ENCODE measurements around the gene CPZ.

CPZ gene

GRCh38 chr4:8591626-8592365 is 769 bp upstream of the CPZ start:
- Mint-ChIP-seq H3K36me3 (ENCODE audit: low read depth) (no peaks in the 10 kb centered on the region), H3K27me3 (ENCODE audit: low read depth) (peaks cover 25% of the 10 kb centered on the region), H3K4me3 (no peak overlapping the region), H3K4me1 (ENCODE audit: low read depth) (no peaks in the 10 kb centered on the region), H3K27ac (no peak overlapping the region), H3K9me3 (no peaks in the 10 kb centered on the region)

GRCh38 chr4:8593264-8594096 is 915 bp downstream of the CPZ start:
- Mint-ChIP-seq H3K27me3 (ENCODE audit: low read depth) (peaks cover 25% of the 10 kb centered on the region), H3K27ac (no peak overlapping the region), H3K4me3 (no peak overlapping the region), H3K36me3 (ENCODE audit: low read depth) (no peaks in the 10 kb centered on the region), H3K4me1 (ENCODE audit: low read depth) (no peaks in the 10 kb centered on the region), H3K9me3 (no peaks in the 10 kb centered on the region)

DNA sequence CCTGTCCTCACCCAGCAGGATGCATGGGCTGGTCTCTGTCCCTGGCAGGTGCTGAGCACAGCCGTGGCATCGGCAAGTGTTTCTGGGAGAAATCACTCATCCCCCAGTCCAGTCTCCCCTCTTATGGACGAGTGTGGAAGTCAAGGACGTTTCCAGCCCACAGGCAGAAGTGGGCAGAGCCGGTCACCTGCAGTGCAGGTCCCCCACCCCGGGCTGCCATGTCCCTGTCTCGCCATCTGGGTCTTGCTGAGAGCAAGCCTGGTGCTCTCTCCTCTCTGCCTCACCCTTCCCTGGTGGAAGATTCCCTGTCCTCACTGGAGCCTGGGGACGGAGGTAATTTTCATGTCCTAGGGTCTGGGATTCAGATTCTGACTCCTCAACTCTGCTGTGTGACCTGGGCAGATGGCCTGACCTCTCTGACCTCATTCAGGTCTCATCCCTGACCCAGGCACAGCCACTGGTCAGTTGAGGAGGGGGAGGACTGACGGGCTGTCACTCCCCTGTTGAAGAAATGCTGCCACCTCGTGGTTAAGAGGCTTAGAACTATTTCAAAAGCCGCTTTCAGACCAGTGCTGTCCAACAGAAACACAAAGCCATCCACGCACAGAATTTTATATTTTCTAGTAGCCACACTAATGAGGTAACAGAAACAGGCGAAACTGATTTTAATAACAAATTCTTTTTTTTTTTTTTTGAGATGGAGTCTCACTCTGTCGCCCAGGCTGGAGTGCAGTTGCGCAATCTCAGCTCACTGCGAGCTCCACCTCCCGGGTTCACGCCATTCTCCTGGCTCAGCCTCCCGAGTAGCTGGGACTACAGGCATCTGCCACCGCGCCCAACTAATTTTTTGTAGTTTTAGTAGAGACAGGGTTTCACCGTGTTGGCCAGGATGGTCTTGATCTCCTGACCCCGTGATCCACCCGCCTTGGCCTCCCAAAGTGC is 1.8 kb downstream of the CPZ start:
- H3K4me1 Mint-ChIP-seq (ENCODE audit: low read depth) = peaks cover under 1% of the 10 kb centered on the region
- H3K36me3 Mint-ChIP-seq (ENCODE audit: low read depth) = no peaks in the 10 kb centered on the region
- no peak overlapping the region for H3K4me3 Mint-ChIP-seq
- H3K27me3 Mint-ChIP-seq (ENCODE audit: low read depth) = peaks cover 25% of the 10 kb centered on the region
- no peak overlapping the region for H3K27ac Mint-ChIP-seq
- H3K9me3 Mint-ChIP-seq = no peaks in the 10 kb centered on the region

DNA sequence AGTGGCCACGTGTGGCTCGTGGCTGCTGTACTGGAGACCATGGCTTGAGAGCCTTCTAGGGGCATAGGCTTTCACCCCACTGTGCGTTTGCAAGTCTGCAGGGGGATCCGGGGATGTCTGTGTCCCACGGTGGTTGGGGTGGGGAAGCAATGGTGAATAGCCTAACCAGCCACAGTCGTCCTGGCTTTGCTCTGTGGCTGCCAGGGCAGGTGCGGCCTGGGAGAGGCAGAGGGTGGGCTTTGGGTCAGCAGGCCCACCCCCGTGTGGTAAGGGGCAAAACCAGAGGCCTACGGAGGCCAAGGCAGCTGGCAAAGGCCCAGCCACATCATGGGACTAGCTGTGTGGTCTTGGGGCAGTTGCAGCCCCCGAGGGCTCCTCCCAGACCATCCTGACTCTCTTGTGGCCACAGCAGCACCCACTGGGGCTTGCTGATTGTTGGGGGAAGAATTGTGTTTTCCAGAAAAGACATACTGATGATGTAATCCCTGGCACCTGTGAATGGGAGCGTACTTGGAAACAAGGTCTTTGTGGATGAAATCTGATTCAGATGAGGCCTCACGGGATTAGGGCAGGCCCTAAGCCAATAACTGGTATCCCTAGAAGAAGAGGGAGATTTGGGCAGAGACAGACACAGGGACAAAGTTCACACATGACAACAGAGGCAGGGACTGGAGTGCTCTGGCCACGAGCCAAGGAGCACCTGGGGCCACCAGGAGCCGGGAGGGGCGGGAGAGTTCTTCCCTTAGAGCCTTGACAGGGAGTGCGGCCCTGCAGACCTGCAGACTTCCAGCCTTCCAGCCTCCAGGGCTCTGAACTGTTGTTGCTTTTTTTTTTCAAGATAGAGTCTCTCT is 2.9 kb downstream of the CPZ start:
- Mint-ChIP-seq H3K27ac (no peak overlapping the region), H3K9me3 (no peaks in the 10 kb centered on the region), H3K4me3 (no peak overlapping the region), H3K27me3 (ENCODE audit: low read depth) (peaks cover 25% of the 10 kb centered on the region), H3K36me3 (ENCODE audit: low read depth) (no peaks in the 10 kb centered on the region), H3K4me1 (ENCODE audit: low read depth) (peaks cover 1% of the 10 kb centered on the region)

GRCh38 chr4:8596891-8597290 is 4.3 kb downstream of the CPZ start:
- Mint-ChIP-seq H3K36me3 (ENCODE audit: low read depth) (no peaks in the 10 kb centered on the region), H3K4me3 (no peak overlapping the region), H3K9me3 (no peaks in the 10 kb centered on the region), H3K27me3 (ENCODE audit: low read depth) (peaks cover 18% of the 10 kb centered on the region), H3K4me1 (ENCODE audit: low read depth) (peaks cover 1% of the 10 kb centered on the region), H3K27ac (no peak overlapping the region)

- Mint-ChIP-seq H3K27me3 (ENCODE audit: low read depth) (peaks cover 13% of the 10 kb centered on the region), H3K4me1 (ENCODE audit: low read depth) (peaks cover 1% of the 10 kb centered on the region), H3K9me3 (no peaks in the 10 kb centered on the region), H3K4me3 (no peak overlapping the region), H3K27ac (no peak overlapping the region), H3K36me3 (ENCODE audit: low read depth) (no peaks in the 10 kb centered on the region)
These were observed 4.8 kb downstream of the CPZ start for GRCh38 chr4:8597319-8597718.

- peaks cover 1% of the 10 kb centered on the region for H3K4me1 Mint-ChIP-seq (ENCODE audit: low read depth)
These were observed 5.2 kb downstream of the CPZ start for GRCh38 chr4:8597791-8598190.

GRCh38 chr4:8598391-8599090 is 6.0 kb downstream of the CPZ start:
- Mint-ChIP-seq H3K4me3 (no peak overlapping the region), H3K27ac (no peak overlapping the region), H3K9me3 (no peaks in the 10 kb centered on the region), H3K4me1 (ENCODE audit: low read depth) (peaks cover 1% of the 10 kb centered on the region), H3K36me3 (ENCODE audit: low read depth) (no peaks in the 10 kb centered on the region), H3K27me3 (ENCODE audit: low read depth) (peaks cover 10% of the 10 kb centered on the region)

More at GRCh38 chr4:8597791-8598190, 5.2 kb downstream of the CPZ start:
- H3K9me3 Mint-ChIP-seq = no peaks in the 10 kb centered on the region
- H3K27me3 Mint-ChIP-seq (ENCODE audit: low read depth) = peaks cover 13% of the 10 kb centered on the region
- H3K4me3 Mint-ChIP-seq = no peak overlapping the region
- H3K36me3 Mint-ChIP-seq (ENCODE audit: low read depth) = no peaks in the 10 kb centered on the region
- no peak overlapping the region for H3K27ac Mint-ChIP-seq

DNA sequence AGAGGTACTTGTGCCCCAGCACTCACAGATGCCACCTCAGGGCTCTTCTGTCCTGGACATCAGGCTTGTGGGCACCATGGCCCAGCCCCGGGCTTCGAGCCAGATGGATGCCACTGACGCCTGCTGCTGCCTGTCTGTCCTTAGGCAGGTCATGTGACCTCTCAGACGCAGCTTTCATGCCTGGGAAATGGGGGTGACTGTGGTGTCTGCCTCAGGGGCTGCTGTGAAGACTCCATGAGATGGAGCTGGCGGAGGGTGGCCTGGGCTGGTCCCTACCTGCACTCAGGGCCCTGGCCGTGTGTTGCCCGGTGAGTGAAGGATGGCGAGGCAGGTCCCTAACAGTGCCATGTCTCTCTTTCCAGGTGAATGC is 6.5 kb downstream of the CPZ start:
- Mint-ChIP-seq H3K27me3 (ENCODE audit: low read depth) (peaks cover 5% of the 10 kb centered on the region), H3K4me1 (ENCODE audit: low read depth) (peaks cover 1% of the 10 kb centered on the region), H3K27ac (no peak overlapping the region), H3K36me3 (ENCODE audit: low read depth) (no peaks in the 10 kb centered on the region), H3K4me3 (no peak overlapping the region), H3K9me3 (no peaks in the 10 kb centered on the region)

DNA sequence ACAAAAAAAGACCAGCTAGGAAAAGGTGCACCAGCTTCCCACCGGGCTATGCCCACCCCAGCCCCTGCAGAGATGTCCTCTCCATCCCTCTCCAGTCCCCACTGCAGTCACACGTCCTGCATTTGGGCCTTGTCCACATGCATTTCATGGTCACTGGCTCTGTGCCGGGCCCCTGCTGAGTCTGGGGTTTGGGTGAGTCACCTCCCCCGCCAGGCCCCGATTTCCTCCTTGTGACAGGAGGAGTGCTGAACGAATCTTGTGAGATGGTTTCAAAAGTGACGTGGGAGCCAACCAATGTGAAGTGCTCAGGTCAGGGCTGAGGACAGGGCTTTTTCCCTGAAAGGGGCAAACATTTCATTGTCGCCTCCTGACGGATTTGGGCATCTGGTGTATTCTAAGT is 7.1 kb downstream of the CPZ start:
- Mint-ChIP-seq H3K36me3 (ENCODE audit: low read depth) (no peaks in the 10 kb centered on the region), H3K4me1 (ENCODE audit: low read depth) (peaks cover 1% of the 10 kb centered on the region), H3K4me3 (no peak overlapping the region), H3K27ac (no peak overlapping the region), H3K9me3 (no peaks in the 10 kb centered on the region), H3K27me3 (ENCODE audit: low read depth) (no peaks in the 10 kb centered on the region)

DNA sequence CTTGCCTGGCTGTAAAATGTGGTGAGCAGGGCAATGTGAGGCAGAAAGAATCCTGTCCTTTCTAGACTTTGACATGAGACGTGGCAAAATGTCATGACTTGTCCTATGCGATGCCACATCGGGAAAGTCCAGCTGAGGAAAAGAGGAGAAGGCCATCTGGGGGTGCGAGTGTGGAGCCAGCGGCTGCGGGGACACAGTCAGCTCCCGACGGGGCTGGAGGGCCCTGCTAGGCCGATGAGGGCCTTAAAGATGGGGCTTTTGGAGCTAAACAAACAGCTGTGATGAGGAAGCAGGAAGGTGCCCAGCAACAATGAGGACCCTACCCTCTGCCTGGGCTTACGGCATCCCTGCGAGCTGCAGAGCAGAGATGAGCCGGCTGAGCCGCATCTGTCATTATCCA is 7.7 kb downstream of the CPZ start:
- Mint-ChIP-seq H3K9me3 (no peaks in the 10 kb centered on the region), H3K4me3 (no peak overlapping the region), H3K36me3 (ENCODE audit: low read depth) (no peaks in the 10 kb centered on the region), H3K27ac (no peak overlapping the region), H3K4me1 (ENCODE audit: low read depth) (peaks cover 1% of the 10 kb centered on the region), H3K27me3 (ENCODE audit: low read depth) (no peaks in the 10 kb centered on the region)

DNA sequence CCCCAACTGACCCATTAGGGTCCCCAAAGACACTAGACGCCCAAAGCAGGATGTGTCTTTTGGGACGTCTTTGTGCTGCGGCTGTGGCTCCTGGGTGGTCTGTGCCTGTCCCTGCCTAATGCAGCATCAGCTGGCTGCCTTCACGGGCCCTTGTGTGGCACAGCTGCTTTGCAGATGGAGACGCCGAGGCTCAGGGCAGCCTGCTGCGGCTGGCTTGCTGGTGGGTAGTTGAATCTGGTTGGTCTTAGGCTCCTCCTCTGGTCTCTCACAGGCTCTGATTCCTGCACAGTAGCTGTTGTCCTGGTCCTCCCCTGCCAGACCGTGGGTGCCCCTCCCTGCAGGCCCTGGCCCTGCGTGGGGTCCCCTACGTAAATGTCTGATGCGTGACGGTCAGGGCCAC is 8.1 kb downstream of the CPZ start:
- H3K27me3 Mint-ChIP-seq (ENCODE audit: low read depth) = no peaks in the 10 kb centered on the region
- H3K36me3 Mint-ChIP-seq (ENCODE audit: low read depth) = no peaks in the 10 kb centered on the region
- no peak overlapping the region for H3K27ac Mint-ChIP-seq
- no peaks in the 10 kb centered on the region for H3K9me3 Mint-ChIP-seq
- H3K4me1 Mint-ChIP-seq (ENCODE audit: low read depth) = peaks cover 1% of the 10 kb centered on the region
- no peak overlapping the region for H3K4me3 Mint-ChIP-seq

DNA sequence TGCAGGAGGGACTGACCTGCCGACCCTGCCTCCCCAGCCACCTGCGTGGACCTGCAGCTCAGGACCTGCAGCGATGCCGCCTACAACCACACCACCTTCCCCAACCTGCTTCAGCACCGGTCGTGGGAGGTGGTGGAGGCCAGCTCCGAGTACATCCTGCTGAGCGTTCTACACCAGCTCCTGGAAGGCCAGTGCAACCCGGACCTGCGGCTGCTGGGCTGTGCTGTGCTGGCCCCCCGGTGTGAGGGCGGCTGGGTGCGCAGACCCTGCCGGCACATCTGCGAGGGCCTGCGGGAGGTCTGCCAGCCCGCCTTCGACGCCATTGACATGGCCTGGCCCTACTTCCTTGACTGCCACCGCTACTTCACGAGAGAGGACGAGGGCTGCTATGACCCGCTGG is 8.5 kb downstream of the CPZ start:
- H3K4me3 Mint-ChIP-seq = no peak overlapping the region
- no peaks in the 10 kb centered on the region for H3K9me3 Mint-ChIP-seq
- H3K36me3 Mint-ChIP-seq (ENCODE audit: low read depth) = no peaks in the 10 kb centered on the region
- H3K27me3 Mint-ChIP-seq (ENCODE audit: low read depth) = no peaks in the 10 kb centered on the region
- H3K4me1 Mint-ChIP-seq (ENCODE audit: low read depth) = peaks cover 1% of the 10 kb centered on the region
- H3K27ac Mint-ChIP-seq = no peak overlapping the region
